ENCODE data around the gene ZBTB8B.

DNA sequence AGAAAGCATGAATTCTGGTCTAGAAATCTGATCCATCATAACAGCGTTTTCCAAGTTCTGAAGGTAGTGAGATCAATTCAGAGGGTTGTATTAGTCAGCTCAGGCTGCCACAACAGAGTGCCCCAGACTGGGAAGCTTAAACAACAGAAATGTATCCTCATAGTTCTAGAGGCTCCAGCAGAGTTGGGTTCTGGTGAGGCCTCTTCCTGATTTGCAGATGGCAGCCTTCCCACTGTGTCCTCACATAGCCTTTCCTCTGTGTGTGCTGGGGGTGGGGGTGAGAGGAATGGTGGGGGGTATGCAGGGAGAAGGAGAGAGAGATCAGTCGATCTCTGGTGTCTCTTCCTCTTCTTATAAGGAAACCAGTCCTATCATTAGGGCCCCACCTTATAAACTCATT is 15.1 kb downstream of the ZBTB8B start:
- TF ChIP-seq CTCF (IDR thresholded peaks at IDR 0.05) (no peak), POLR2A (IDR thresholded peaks at IDR 0.05; ENCODE audit: low read depth) (no peak), POLR2AphosphoS5 (IDR thresholded peaks at IDR 0.05) (no peak), EP300 (IDR thresholded peaks at IDR 0.05) (no peak)
